ENCODE data around the gene COL4A2.

- TF ChIP-seq CTCF (IDR thresholded peaks at IDR 0.05; ENCODE audit: insufficient read depth, low read depth, low read length) (no peak), EZH2 (IDR thresholded peaks at IDR 0.05; ENCODE audit: insufficient read depth, low read length) (no peak)
Measured at GRCh38 chr13:110338441-110339101, 31.5 kb downstream of the COL4A2 start.

Measured in astrocyte (in vitro differentiated cells and primary cell).